WTC11 (cell line): ENCODE data around the gene FSD1. TPM values are rescaled to one million over a fixed set of nuclear protein-coding genes. Genes with fewer than 3 reads are reported as not detected.
A peak's percentile ranks its signal among the peaks of the same experiment; 100 is the strongest.

ENCODE experiments used
- ATAC-seq: fragments of 200-7000 bp; cut with Tn5 transposase; 2 replicates; pipeline ENCODE4 v1.10.0; 2021; ENCODE audit warnings: mild to moderate bottlenecking, moderate library complexity
- CTCF ChIA-PET: fragments of 300-600 bp; sonication (Branson Sonifier 250); formaldehyde crosslinking; loops from one replicate; lab custom pipeline; 2021; ENCODE audit warnings: antibody characterized with exemption; lab: Charles Lee
- POLR2A ChIA-PET: fragments of 350-600 bp; sonication (Branson Sonifier 250); formaldehyde crosslinking; loops from one replicate; lab custom pipeline; 2021; ENCODE audit warnings: antibody characterized with exemption; lab: Charles Lee
- DNase-seq: peaks from one replicate; pipeline ENCODE4 v3.0.0; 2021; ENCODE audit warnings: low spot score
- H3K27ac Mint-ChIP-seq: 2 replicates; pipeline ENCODE4 v1.8.0; 2021; ENCODE audit warnings: mixed read lengths
- H3K27me3 Mint-ChIP-seq: 2 replicates; pipeline ENCODE4 v1.8.0; 2021; ENCODE audit warnings: low read depth, mild to moderate bottlenecking, moderate library complexity, mixed read lengths
- H3K36me3 Mint-ChIP-seq: 2 replicates; pipeline ENCODE4 v1.8.0; 2021; ENCODE audit warnings: mixed read lengths
- H3K4me1 Mint-ChIP-seq: 2 replicates; pipeline ENCODE4 v1.8.0; 2022; ENCODE audit warnings: mixed read lengths
- H3K4me3 Mint-ChIP-seq: 2 replicates; pipeline ENCODE4 v1.8.0; 2021; ENCODE audit warnings: mild to moderate bottlenecking, moderate library complexity, mixed read lengths
- H3K9me3 Mint-ChIP-seq: 2 replicates; pipeline ENCODE4 v1.8.0; 2021; ENCODE audit warnings: mixed read lengths
- ATF2 ChIP-seq: sonication (generic); formaldehyde crosslinking; IDR thresholded peaks from 2 replicates; pipeline ENCODE4 v1.8.1; 2022; ENCODE audit warnings: low read depth, missing genetic modification reagents, borderline replicate concordance
- CREM ChIP-seq: sonication (generic); formaldehyde crosslinking; IDR thresholded peaks from 2 replicates; pipeline ENCODE4 v1.8.1; 2022; ENCODE audit warnings: mild to moderate bottlenecking, missing genetic modification reagents, moderate library complexity
- E2F5 ChIP-seq: sonication (generic); formaldehyde crosslinking; IDR thresholded peaks from 2 replicates; pipeline ENCODE4 v1.8.1; 2022; ENCODE audit warnings: mild to moderate bottlenecking, moderate library complexity, missing genetic modification reagents
- EMX1 ChIP-seq: fragments of 250-450 bp; sonication (Bioruptor Pico); IDR thresholded peaks from 2 replicates; pipeline ENCODE4 v1.8.0; 2021; ENCODE audit warnings: mild to moderate bottlenecking
- FOXP1 ChIP-seq: sonication (generic); formaldehyde crosslinking; IDR thresholded peaks from 2 replicates; pipeline ENCODE4 v1.8.0; 2022; ENCODE audit warnings: missing genetic modification reagents, mild to moderate bottlenecking, moderate library complexity, borderline replicate concordance
- FOXP4 ChIP-seq: sonication (generic); formaldehyde crosslinking; IDR thresholded peaks from 2 replicates; pipeline ENCODE4 v1.8.0; 2022; ENCODE audit warnings: mild to moderate bottlenecking, missing genetic modification reagents
- GABPB1 ChIP-seq: sonication (generic); formaldehyde crosslinking; IDR thresholded peaks from 2 replicates; pipeline ENCODE4 v1.8.1; 2023; ENCODE audit warnings: mild to moderate bottlenecking, missing genetic modification reagents
- GTF2I ChIP-seq: fragments of 250-450 bp; sonication (Bioruptor Pico); conservative IDR thresholded peaks from 2 replicates; pipeline ENCODE4 v1.4.0; 2021; ENCODE audit warnings: mild to moderate bottlenecking
- IRF2 ChIP-seq: sonication (generic); formaldehyde crosslinking; IDR thresholded peaks from 2 replicates; pipeline ENCODE4 v1.8.0; 2022; ENCODE audit warnings: low read depth, missing genetic modification reagents, borderline replicate concordance
- JAZF1 ChIP-seq: fragments of 250-450 bp; sonication (Bioruptor Pico); IDR thresholded peaks from 2 replicates; pipeline ENCODE4 v1.9.0; 2021; ENCODE audit warnings: moderate library complexity, mild to moderate bottlenecking, inconsistent platforms
- NFYB ChIP-seq: sonication (generic); formaldehyde crosslinking; conservative IDR thresholded peaks from 2 replicates; pipeline ENCODE4 v1.8.0; 2022; ENCODE audit warnings: low read depth, missing genetic modification reagents
- OVOL2 ChIP-seq: fragments of 250-450 bp; sonication (Bioruptor Pico); IDR thresholded peaks from 2 replicates; pipeline ENCODE4 v1.9.0; 2021; ENCODE audit warnings: mild to moderate bottlenecking, borderline replicate concordance
- PRRX2 ChIP-seq: fragments of 250-450 bp; sonication (Bioruptor Pico); IDR thresholded peaks from 2 replicates; pipeline ENCODE4 v1.8.0; 2021; ENCODE audit warnings: mild to moderate bottlenecking
- SP1 ChIP-seq: sonication (generic); formaldehyde crosslinking; conservative IDR thresholded peaks from 2 replicates; pipeline ENCODE4 v1.8.1; 2022; ENCODE audit warnings: missing genetic modification reagents
- TEAD1 ChIP-seq: sonication (generic); formaldehyde crosslinking; IDR thresholded peaks from 2 replicates; pipeline ENCODE4 v1.8.0; 2022; ENCODE audit warnings: mild to moderate bottlenecking, missing genetic modification reagents
- TP53 ChIP-seq: sonication (generic); formaldehyde crosslinking; IDR thresholded peaks from 2 replicates; pipeline ENCODE4 v1.8.1; 2023; ENCODE audit warnings: mild to moderate bottlenecking, missing genetic modification reagents
- ZBTB21 ChIP-seq: sonication (generic); formaldehyde crosslinking; IDR thresholded peaks from 2 replicates; pipeline ENCODE4 v1.8.1; 2023; ENCODE audit warnings: mild to moderate bottlenecking, missing genetic modification reagents, borderline replicate concordance
- ZBTB43 ChIP-seq: sonication (generic); formaldehyde crosslinking; IDR thresholded peaks from 2 replicates; pipeline ENCODE4 v1.8.1; 2023; ENCODE audit warnings: mild to moderate bottlenecking, missing genetic modification reagents
- ZNF121 ChIP-seq: sonication (generic); formaldehyde crosslinking; IDR thresholded peaks from 2 replicates; pipeline ENCODE4 v1.8.0; 2023; ENCODE audit warnings: missing genetic modification reagents
- total RNA-seq: library from RNA; stranded (reverse); gene quantifications from 3 replicates; pipeline ENCODE4 v1.2.3, GENCODE V29; 2021
- TF ChIP-seq, protein P1 (sequence below): sonication (generic); formaldehyde crosslinking; IDR thresholded peaks from 2 replicates; pipeline ENCODE4 v1.8.1; 2023; ENCODE audit warnings: mild to moderate bottlenecking, missing genetic modification reagents, moderate library complexity

Gene FSD1
- total RNA-seq, 1 experiment from 2014 or later, result 61.3 TPM

GRCh38 chr19:4342615-4343369, 38.4 kb downstream of the FSD1 start (continued):
- TF ChIP-seq TP53 (CRISPR knock-in tag) (no peak), ZBTB21 (no peak), ATF2 (CRISPR knock-in tag) (no peak), EMX1 (CRISPR knock-in tag) (peak; percentile 67; the same call in 1 of the 2 replicates), OVOL2 (CRISPR knock-in tag) (no peak), JAZF1 (no peak), ZNF121 (CRISPR knock-in tag) (0 out of 2 replicates have a peak, but pooled peaks have one; percentile 20), PRRX2 (0 out of 2 replicates have a peak, but pooled peaks have one; percentile 80), FOXP4 (CRISPR knock-in tag) (peak; percentile 49; the same call in 1 of the 2 replicates), ZBTB43 (CRISPR knock-in tag) (no peak), FOXP1 (peak; percentile 55; the same call in 1 of the 2 replicates), NFYB (CRISPR knock-in tag) (peak; percentile 95), TEAD1 (CRISPR knock-in tag) (0 out of 2 replicates have a peak, but pooled peaks have one; percentile 31)

DNA sequence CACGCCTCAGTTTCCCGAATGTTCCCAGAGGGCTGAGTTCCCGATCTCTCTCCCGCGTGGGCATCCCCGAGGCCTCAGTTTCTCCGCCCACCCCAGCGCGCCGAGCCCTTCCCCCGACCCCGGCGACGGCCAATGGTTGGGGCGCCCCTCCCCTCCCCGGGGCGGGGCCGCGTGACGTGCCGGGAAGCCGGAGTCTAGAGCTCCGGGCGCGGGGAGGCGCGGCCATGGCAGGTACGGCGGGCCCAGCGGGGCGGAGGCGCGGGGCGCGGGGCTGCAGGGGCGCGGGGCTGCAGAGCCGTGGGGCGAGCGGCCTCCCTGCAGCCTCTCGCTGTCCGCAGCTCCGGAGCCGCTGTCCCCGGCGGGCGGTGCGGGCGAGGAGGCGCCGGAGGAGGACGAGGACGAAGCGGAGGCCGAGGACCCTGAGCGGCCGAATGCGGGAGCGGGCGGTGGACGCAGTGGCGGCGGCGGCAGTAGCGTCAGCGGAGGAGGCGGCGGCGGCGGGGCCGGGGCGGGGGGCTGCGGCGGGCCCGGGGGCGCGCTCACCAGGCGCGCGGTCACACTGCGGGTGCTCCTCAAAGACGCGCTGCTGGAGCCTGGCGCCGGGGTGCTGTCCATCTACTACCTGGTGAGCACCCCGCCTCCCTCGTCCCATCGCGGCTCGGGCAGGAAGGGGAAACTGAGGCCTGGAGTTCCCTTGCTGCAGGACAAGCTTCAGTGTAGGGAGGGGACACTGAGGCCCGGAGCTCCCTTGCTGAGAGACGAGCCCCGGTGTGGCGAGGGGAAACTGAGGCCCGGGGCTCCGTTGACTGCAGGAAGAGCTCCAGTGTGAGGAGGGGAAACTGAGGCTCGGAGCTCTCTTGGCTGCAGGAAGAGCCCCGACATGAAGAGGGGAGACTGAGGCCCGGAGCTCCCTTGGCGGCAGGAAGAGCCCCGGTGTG, 39.2 kb downstream of the FSD1 start, which contains the start of gene MPND:
MPND (plus strand) TSS at position 193 of the 938 bp plus-strand sequence; CDS start at position 225, 32 bp downstream.
- Mint-ChIP-seq H3K4me1 (peaks cover 9% of the 10 kb centered on the region), H3K4me3 (peak within 1 kb of the TSS; percentile 85), H3K27me3 (peaks cover 12% of the 10 kb centered on the region), H3K9me3 (no peaks in the 10 kb centered on the region), H3K36me3 (peaks cover 18% of the 10 kb centered on the region), H3K27ac (peak within 1 kb of the TSS; percentile 98)
- TF ChIP-seq, protein P1, sequence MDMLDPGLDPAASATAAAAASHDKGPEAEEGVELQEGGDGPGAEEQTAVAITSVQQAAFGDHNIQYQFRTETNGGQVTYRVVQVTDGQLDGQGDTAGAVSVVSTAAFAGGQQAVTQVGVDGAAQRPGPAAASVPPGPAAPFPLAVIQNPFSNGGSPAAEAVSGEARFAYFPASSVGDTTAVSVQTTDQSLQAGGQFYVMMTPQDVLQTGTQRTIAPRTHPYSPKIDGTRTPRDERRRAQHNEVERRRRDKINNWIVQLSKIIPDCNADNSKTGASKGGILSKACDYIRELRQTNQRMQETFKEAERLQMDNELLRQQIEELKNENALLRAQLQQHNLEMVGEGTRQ, result peak; percentile 69
- TF ChIP-seq E2F5 (0 out of 2 replicates have a peak, but pooled peaks have one; percentile 25), SP1 (peak; percentile 95), IRF2 (no peak), FOXP1 (peak; percentile 39; the same call in 1 of the 2 replicates), ZBTB43 (CRISPR knock-in tag) (no peak), GTF2I (no peak), CREM (0 out of 2 replicates have a peak, but pooled peaks have one; percentile 9), GABPB1 (CRISPR knock-in tag) (0 out of 2 replicates have a peak, but pooled peaks have one; percentile 8)
- ChIA-PET POLR2A (interaction anchor here (0.5 to 2.2 kb wide), 19 partner anchors 9 to 97 kb away, joined by 3 to 17 read pairs (median 6); partner anchors contain the start of genes CHAF1A, FSD1, SH3GL1 and YJU2), CTCF (interaction anchor here (0.5 to 5.7 kb wide), 21 partner anchors 9 to 414 kb away, joined by 3 to 111 read pairs (median 6); partner anchors contain the start of genes FSD1, PLIN5, SH3GL1 and SHD)
- ATAC-seq, result peak; percentile 50
- DNase-seq, result peak; percentile 89
